ENCODE data around the gene LARGE1.

DNA sequence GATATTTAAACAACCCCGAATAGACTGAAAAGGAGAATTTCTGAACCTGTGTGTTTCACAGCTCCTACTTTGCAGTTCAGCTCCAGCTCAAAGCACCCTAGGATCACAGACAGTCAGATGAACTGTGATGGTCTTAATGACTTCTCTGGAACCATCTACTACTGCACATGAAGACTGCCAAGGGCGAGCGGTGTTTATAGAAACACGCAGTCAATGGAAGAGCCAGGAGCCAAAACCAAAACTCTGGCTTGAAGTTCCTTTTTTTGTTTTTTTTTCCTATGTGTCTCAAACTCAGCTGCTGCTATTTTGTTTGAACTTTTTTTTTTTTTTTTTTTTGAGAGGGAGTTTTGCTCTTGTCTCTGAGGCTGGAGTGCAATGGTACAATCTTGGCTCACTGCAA, 479.5 kb downstream of the LARGE1 start:
- no peak for TF ChIP-seq POLR2AphosphoS5 (IDR thresholded peaks at IDR 0.05; ENCODE audit: insufficient read depth in 1 of 2, low read depth in 1 of 2)
- TF ChIP-seq, protein P1, sequence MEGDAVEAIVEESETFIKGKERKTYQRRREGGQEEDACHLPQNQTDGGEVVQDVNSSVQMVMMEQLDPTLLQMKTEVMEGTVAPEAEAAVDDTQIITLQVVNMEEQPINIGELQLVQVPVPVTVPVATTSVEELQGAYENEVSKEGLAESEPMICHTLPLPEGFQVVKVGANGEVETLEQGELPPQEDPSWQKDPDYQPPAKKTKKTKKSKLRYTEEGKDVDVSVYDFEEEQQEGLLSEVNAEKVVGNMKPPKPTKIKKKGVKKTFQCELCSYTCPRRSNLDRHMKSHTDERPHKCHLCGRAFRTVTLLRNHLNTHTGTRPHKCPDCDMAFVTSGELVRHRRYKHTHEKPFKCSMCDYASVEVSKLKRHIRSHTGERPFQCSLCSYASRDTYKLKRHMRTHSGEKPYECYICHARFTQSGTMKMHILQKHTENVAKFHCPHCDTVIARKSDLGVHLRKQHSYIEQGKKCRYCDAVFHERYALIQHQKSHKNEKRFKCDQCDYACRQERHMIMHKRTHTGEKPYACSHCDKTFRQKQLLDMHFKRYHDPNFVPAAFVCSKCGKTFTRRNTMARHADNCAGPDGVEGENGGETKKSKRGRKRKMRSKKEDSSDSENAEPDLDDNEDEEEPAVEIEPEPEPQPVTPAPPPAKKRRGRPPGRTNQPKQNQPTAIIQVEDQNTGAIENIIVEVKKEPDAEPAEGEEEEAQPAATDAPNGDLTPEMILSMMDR (IDR thresholded peaks at IDR 0.05), result no peak
